ENCODE data around the gene ABTB2.

DNA sequence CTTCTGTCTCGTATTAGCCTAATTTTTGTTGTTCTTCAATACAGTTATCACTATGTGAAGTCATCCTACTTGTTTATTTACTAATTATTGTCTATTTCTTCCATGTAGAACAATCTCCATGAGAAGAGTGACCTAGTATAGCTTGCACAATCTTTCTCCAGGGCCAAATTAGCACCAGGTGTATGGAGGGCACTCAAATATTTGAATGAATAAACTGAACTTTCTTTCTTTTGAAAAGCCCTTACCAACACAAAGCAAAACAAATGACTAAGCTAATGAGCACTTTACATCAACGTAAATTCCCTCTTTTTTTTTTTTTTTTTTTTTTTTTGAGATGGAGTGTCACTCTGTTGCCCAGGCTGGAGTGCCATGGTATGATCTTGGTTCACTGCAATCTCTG, 34.2 kb downstream of the ABTB2 start:
- TF ChIP-seq POLR2A (IDR thresholded peaks at IDR 0.05; ENCODE audit: low read length) (no peak), GATA1 (IDR thresholded peaks at IDR 0.05; ENCODE audit: low read depth, low read length) (no peak)
